NCI-H146 treated with DMSO at 0.1 percent for 48 hours (cell line): Measurements from ENCODE around the gene AP1S1.

Experiments used
- DNase-seq: peaks from one replicate; lab custom pipeline; 2025; ENCODE audit not compliant: unreplicated experiment; lab: John Stamatoyannopoulos, UW

Gene AP1S1

DNA sequence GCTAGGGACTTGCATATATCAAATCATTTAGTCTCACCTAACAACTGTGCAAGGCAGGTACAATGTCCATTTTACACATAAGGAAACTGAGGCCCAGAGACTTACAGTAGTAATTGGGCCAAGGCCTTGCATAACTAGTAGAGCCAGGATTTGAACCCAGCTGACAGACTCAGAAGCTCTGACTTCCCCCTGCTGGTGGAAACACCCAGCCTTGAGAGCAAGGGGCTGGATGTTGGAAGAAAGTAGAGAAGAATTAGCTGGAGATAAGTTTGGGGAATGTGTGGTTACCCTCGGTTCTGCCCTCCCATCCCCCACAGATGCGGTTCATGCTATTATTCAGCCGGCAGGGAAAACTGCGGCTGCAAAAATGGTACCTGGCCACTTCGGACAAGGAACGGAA is 2.0 kb downstream of the AP1S1 start:
- no peak for DNase-seq

DNA sequence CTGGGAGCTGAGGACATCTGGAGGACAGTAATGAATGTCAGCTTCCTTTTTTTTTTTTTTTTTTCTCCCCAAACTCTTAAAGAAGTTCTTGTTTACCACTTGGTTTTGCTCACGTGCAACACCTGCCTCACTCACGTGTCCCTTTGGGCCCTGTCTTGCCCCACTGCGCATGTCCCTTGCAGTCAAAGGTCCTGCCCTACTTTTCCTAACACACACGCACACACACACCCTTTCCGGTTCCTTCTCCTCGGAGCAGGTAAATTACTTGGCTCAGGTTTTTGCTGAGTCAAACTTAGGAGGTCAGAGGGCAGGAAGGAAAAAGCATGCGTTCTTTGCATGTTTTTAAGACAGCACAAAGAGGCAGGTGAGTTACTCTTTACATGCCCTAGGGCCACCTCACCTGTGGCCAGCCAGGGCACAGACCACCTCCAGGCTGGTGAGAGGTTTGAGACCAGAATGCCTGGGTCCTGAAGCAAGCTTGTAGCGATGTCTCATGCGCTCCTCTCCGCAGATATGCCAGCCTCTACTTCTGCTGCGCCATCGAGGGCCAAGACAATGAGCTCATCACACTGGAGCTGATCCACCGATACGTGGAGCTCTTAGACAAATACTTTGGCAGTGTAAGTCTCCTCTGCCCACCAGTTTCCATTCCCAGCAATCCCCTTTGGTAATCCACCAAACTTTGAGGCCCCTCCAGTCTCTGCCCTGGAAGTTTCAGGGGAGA is 2.8 kb downstream of the AP1S1 start:
- DNase-seq, result no peak

DNA sequence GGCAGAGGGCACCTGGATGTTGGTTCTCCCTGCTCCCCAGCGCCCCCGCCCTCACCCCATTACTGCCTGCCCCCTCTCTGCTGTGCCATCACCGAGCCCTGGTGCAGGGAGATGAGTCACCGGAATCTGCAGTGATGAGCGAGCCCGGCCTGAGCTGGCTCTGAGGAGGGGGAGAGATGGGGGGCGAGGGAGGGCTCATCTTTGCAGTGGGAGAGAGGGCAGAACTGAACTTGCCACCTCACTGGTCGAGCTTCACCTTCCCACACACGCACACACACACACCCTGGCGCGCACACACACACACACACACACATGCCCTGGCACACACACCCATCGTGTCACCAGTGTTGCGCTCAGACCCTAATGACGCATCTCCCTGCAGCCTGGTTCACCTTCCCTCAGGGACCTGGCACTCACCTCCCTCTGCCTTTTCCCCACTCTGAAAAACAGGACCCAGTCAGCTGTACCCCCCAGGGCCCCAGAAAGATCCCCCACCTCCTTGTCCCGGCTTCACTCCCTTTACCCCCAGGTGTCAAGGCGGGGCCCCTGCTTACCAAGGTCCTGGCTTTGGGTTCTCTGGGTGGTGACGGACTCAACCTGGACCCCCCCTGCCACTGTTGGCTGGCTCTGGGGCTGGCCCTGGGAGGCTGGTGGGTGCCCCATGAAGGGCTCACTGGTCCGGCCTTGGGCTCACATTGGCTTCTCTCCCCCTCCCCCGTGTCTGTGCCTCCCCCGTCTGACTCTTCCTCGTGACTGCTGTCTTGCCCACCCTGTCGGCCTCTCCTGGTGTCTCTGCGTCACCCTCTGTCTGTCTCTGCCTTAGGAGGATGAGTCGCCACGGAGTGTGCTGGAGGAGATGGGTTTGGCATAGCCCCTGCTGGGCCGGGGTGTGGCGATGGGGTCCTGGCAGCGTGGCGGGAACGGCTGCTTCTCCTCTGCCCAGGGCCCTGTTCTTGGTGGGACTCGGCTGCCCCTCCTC is 5.7 kb downstream of the AP1S1 start:
- no peak for DNase-seq

DNA sequence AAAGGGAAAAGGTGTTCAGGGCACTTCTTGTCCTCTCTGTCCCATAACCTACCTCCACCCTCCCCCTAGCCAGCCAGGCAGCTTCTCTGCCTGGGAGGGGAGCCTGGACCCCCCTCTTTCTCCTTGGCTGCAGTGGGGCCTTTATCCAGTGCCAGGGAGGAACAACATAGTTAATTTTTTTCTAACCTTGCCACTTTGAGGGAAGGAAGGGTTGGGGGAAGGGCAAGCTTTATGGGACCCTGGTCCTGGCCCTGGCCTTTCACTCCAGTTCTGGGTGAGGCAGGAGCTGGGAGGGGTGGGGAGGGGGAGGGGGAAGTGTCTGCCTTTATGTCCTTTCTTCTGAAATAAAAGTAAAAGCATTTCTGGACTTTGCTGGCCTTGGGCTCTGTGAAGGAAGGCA is 6.6 kb downstream of the AP1S1 start:
- no peak for DNase-seq

DNA sequence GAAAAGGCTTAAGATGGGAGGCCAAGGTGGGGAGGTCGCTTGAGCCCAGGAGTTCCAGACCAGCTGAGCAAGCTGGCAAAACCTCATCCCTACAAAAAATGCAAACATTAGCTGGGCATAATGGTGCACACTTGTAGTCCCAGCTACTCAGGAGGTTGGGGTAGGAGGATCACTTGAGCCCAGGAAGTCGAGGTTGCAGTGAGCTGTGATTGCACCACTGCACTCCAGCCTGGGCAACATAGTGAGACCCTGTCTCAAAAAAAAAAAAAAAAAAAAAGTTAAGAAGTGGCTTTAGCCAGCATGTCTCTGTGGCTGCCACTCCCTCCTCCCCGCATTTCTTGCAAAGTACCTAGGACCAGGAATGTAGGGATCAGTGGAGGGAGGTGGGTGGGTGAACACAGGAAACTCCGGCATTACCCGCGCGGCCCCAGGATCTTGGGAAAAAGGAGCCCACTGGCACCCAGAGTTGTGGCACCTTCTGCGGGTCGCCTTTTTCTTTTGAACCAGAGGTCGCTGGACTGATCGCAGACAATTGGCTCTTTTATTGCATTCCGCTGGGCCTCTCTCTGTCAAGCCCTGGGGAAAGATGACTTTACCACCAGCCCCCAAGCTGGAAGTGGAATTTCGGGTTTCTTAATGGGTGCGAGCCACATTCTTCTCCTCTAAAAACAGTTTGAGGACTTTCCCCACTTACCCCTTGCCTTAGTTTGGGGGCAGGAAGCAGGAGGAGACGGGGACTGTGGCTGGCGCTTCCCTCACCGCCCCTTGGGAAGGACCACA is 7.6 kb downstream of the AP1S1 start:
- DNase-seq, result no peak

DNA sequence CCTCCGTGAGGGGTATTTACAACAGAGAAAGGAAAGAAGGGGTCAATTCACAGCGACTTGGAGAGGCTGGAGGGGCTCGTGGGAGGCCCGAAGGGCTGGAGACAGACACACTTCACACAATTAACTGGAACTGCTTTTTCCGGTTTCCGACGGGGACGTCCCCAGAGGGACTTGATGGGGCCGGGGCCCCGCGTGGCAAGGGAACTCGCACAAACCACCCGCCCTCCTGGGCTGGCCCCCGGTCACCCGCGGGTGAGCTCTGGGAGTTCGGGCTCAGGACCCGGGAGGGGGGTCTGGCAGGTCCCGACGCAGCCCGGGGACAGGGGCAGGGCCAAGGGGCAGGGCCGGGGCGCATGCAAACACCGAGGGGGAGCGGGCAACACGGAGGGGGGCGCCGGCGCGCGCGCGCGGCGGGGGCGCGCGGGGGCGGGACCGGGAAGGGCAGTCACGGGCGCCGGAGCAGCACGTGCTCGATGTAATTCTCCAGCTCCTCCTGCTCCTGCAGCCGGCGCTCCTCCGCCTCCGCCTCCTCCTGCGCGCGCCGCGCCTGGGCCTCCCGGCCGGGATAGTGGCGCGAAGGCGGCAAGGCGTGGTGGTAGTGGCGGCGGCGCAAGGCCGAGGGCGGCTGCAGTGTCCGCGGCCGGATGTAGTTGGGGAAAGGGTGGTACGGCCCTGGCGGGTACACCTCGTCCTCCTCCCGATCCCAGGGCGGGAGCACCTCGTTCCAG is 8.4 kb downstream of the AP1S1 start:
- DNase-seq, result peak; percentile 60

DNA sequence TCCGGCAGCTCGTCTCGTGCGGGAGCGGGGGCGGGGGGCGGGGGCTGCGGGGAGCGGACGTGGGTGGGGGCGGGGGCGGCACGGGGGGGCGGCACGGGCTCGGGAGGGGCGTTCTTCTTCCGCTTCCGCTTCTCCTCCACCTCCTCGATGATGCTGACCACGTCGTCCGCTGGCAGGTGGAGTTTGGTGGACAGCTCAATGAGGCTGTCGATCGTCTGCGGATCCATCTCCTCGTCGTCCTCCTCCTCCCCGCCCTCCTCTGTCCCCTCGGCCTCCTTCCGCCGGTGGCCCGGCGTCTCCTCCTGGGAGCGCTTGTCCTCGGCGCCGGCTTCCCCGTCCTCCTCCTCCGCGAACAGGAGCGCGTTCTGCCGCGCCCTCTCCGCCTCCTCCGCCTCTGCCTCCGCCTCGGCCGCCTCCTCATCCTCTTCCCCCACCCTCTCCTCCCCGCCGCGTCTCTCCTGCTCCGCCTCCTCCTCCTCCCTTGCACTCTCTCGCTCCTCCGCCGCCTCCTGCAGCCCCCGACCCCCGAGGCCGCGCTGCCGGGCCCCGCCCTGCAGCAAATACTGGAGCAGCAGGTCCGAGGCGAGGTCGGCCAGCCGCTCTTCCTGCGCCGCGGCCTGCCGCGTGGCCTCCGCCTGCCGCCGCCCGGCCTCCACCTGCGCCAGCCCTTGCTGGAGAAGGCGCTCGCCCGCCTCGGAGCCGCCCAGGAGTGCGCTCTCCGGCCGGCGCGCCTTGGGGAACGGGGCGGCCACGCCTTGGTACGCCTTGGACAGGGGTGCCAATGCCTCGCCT is 9.2 kb downstream of the AP1S1 start:
- peak; percentile 75 for DNase-seq

DNA sequence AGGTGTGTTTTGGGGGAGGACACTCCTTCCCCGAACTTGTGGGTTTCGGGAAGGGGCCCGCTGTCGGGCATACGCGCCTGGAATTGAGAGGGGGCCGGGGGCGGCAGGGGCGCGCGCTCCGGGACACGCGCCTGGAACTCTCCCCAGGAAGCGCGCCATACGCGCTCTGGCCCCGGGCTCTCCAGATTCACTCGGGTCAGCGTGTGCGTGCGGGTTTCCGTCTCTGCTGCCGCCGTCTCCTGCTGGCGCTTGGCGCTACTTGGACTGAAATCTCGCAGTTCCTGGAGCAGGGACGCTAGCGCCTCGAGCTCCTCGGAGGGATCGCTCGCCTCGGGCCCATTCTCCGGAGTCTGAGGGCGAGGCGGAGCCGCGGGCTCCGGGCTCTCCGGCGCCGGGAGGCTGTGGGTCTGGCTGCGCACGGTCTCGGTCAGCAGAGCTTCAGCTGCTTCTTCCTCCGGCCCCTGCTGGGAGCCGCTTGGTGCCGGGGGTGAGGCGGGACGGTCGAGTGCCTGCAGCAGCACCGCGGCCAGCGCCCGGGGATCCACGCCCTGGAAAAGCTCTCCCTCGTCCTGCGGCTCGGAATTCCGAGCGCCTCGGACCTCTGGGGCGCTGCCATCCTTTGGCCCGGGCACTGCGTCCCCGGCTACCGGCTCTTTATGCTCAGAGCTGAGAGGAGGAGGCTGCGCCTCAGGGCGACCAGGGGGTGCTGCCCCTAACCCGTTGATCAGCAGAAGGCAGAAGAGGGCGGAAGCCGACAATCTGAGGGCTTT is 10.0 kb downstream of the AP1S1 start:
- DNase-seq, result no peak

DNA sequence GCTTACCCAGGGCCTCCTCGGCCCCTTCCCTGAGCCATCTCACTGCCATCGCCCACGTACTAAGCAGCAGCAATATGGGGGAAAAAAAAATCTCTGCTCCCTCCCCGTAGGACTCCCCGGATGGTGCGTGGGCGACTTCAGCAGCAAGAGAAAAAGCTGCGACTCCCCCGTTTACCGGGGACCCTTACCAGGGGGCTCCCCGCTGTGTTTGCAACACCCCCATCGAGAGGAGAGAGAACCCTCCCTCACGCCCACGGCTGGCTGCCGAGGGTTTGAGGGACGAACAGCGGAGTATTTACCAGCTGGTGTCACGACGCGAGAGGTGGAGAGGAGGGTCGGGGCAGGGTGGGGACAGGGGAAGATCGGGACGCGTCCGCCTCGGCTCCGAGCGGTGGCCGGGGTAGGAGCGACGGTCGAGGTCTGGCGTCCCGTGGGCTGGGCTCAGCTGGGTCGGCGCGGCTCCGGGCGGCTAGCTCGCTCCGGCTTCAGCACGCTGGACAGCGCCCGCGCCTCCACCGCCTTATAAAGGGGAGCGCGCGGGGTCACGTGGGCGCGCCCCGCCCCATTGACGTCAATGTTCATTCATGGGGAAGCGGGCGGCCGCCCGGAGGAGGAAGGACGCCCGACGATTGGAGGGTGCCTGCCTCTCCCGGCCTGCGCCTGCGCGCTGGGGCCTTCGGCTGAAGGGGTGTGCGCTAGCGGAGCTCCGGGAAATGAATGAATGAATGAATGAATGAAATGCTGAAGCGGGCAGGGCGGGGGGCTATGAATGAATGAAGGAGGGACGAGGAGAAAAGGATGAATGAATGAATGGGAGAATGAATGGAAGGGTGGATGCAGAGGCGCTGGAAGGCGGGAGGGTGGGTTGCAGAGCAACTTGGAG is 11.0 kb downstream of the AP1S1 start, which contains the start of gene VGF:
VGF (minus strand) TSS at position 495 of the 883 bp plus-strand sequence. CDS start 726 bp downstream, outside the sequence.
- DNase-seq, result peak; percentile 80

DNA sequence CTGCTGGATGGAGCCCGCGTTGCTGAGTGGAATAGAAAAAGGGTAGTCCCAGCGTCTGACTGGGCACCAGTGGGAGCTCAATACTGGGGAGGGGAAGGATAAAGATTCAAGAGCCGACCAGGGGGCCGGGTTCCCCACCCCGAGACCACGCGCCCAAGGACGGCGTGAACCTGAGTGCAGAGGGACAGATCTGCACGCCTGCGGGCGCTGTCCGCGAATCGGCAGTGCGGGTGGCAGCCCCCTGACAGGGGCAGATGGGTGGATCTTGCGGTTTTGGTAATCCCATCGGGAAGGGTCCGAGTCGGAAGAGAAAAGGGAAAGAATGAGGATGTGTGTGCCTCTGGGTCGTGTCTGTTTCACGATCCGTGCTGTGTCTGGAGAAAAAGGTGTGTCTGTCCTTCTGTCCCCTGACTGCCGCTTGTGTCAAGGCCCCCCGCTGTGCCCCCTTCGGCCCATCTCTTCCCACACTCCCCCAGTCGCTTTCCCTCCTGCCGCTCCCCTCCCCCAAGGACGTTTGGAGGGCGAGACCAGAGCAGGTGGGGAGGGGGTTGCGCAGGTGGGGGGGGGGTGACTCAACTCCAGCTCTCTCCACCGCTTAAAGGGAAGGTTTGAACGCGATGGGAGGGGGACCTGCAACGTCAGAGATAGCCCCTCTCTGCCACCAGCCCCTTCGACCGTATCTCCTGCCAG is 11.8 kb downstream of the AP1S1 start:
- DNase-seq, result no peak

DNA sequence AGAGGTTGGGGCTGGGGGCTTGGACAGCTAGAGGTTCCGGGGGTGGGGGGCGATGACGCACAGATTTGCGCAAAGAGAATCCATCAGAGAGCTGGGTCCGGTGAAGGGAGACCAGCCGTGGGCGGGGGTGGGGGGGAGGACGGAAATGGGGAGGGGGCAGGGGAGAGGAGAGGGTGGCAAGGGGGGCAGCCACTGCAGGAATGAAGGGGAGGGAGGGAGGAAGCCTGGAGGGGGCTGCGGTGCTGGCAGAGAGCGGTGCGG is 12.3 kb downstream of the AP1S1 start:
- DNase-seq, result no peak

DNA sequence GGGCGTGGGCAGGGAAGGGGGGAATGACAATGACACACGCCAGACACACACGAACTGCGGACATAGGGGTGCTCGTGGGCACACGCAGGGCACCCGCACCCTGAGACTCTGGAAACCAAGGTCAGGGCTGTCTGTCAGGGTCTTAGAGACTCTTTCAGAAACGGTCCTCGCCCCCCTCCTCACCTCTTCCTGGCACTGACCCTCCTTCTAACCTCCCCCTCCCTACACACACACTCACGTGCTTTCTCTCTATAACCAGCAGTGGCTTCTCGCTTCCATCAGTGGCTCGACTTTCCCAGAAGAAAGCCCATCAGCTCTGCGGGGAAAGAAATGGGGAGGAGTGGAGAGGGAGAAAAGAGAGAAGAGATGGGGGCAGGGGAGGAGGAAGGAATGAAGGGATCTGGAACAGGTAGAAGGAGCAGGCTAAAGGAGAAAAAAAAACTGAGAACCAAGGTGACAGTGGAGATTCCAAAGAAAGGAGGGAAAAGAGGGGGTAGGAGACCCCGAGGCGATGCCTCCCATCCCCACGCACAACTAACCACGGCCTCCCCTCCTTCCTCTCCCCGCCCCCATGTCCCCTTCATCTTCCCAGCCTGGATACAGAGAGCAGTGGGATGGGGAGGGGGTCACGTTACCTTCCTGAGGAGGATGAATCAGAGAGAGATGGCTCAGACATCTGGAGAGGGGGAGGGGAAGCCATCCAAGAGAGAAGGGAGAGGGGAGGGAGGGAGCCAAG is 12.8 kb downstream of the AP1S1 start:
- no peak for DNase-seq

DNA sequence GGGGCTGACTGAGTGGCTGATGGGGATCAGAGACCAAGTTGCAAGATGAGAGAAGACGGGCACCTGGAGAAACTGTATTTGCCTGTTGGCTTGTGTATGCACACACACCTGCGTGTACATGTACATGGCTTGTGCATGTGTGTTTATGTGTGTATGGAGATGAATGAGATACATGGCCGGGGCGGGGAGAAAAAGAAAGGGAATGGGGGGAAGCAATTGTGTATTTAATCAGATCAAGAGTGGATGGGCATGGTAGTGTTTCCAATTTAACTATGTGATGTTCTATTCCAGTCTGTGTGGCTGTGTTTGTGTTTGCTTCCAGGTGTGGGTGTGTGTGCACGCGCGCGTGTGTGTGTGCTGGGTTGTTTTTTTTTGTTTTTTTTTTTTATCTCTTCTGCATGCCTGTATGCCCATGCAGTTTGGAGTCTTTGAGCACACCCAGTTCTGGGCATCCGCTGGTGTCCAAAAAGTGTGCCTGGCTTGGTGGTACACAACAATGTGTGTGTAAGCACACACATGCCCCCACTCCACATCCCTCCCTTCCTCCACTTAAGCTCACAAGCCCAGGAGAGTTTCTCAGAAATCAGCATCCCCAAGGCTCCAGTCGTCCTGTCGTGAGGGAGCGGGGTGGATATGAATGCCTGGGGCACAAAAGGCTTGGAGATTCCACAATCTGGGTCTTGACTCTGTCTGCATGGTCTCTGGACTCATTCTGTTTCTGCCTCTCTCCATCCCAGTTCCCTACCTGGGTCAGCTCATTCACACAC is 13.6 kb downstream of the AP1S1 start:
- no peak for DNase-seq

DNA sequence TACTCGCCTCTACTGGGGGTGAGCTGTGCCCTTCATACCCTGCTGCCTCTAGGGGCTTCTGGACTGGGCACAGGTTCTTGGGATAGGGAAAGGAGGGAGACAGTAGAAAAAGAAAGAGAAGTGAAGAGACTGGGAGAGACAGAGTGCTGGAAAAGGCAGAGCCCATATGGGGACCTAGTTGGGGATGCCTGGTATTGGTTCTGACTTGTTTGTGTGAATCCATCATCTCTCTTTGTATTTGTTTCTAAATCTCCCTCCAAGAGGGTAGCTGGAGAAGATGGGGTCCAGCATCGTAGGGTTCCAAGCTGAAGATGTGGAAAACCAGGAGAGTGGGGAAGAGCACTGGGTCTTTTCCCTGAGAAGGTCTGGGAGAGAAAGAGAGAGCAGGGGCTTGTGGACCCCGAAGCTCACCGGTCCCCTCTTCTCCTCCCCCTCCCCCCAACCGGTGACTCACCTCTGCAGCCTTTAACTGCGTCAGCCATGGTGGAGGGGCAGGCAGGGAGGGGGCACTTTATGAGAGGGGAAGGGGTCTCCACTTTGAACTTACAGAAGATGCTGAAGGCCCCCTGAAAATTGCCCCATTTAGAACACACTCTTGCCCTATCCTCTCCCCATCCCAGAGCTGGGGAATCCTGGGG is 14.3 kb downstream of the AP1S1 start:
- DNase-seq, result no peak

DNA sequence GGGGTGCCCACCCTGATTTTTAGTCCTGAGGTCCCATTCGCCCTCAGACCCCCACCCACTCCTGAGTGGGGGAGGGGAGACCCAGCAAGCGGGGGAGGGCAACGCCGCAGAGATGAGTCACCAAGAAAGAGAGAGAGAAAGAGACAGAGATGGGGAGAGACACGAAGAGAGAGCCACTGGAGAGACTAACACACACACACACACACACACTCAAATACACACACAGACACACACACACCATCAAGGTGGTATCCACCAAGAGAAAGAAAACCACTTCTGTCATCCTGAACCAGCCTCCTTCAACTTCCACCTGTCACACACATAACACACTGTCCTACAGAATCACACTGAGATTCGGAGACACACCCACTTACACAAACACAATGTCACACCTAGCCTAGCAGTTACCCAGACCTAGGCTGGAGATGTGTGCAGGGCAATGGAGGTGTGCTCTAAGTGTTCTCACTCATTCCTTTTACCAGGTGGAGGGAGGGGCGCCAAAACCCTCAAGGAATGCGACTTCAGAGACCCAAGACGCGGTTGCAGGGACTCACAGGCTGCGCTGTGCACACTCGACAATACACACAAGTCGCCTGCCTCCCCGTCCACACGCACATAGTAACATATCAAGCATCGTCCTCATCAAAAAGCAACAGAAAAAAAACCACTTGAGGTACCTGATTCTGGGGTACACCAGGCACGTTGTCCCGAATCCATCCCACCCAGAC is 15.0 kb downstream of the AP1S1 start:
- no peak for DNase-seq
